Mammary epithelial cell (primary cell): ENCODE measurements around the gene OR2C3.

Experiments used
- CTCF ChIP-seq, 2 donors: IDR thresholded peaks in 1 of 2; conservative IDR thresholded peaks in 1 of 2; 2 replicates each; pipeline ENCODE4 v1.5.1; 2011 to 2012; ENCODE audit warnings: inconsistent platforms in 2 of 2, low read length in 2 of 2, mild to moderate bottlenecking in 2 of 2, control low read depth in 1 of 2, low read depth in 1 of 2; ENCODE audit not compliant: insufficient read depth in 1 of 2; ENCODE audit errors: extremely low read depth in 1 of 2
- EZH2 ChIP-seq: IDR thresholded peaks from 2 replicates; pipeline ENCODE4 v1.6.1; 2012; ENCODE audit warnings: low read length, inconsistent platforms, borderline replicate concordance

GRCh38 chr1:247562198-247562597 is 26.0 kb upstream of the OR2C3 start:
- TF ChIP-seq CTCF (conservative IDR thresholded peaks at IDR 0.05 in 1 of 2, IDR thresholded peaks at IDR 0.05 in 1 of 2; ENCODE audit: extremely low read depth in 1 of 2, insufficient read depth in 1 of 2, low read depth in 1 of 2, low read length in 2 of 2) (no peak), EZH2 (no peak)
